Measurements from ENCODE around the gene PDCD4. TPM values are rescaled to one million over a fixed set of nuclear protein-coding genes. Genes with fewer than 3 reads are reported as not detected.

PDCD4 gene
- 10.8 and 43.0 TPM in 2 replicates for total RNA-seq (2014; rRNA removed; shearing (Covaris generic))

- in situ Hi-C loops (cut with HindIII; ENCODE audit: low sequenced_read_pairs), result no loop called here
- peak; percentile 99 for DNase-seq (ENCODE audit: low spot score)
These were observed at the start of gene PDCD4 for GRCh38 chr10:110871298-110872084. Gene PDCD4, plus strand, starts transcription at chr10:110871928. Its CDS starts 4,100 bp downstream, at chr10:110876028.

GRCh38 chr10:110822035-110822711, 49.6 kb upstream of the PDCD4 start:
- peak; percentile 81 for DNase-seq (ENCODE audit: low spot score)
- in situ Hi-C loops (cut with HindIII; ENCODE audit: low sequenced_read_pairs), result loop anchor here (5.0 kb wide), 1 partner anchor 35 kb away; no protein-coding TSS in a partner anchor

GRCh38 chr10:110822712-110823311, 48.9 kb upstream of the PDCD4 start:
- in situ Hi-C loops (cut with HindIII; ENCODE audit: low sequenced_read_pairs), result loop anchor here (5.0 kb wide), 1 partner anchor 36 kb away; no protein-coding TSS in a partner anchor
- peak; percentile 95 for DNase-seq (ENCODE audit: low spot score)

- DNase-seq (ENCODE audit: low spot score), result no peak
- in situ Hi-C loops (cut with HindIII; ENCODE audit: low sequenced_read_pairs), result loop anchor here (5.0 kb wide), 1 partner anchor 37 kb away; no protein-coding TSS in a partner anchor
These were observed 47.6 kb upstream of the PDCD4 start for GRCh38 chr10:110824152-110824441.

- in situ Hi-C loops (cut with HindIII; ENCODE audit: low sequenced_read_pairs), result loop anchor here (5.0 kb wide), 1 partner anchor 37 kb away; no protein-coding TSS in a partner anchor
- no peak for DNase-seq (ENCODE audit: low spot score)
These were observed 47.1 kb upstream of the PDCD4 start for GRCh38 chr10:110824660-110825059.

GRCh38 chr10:110825508-110825907, 46.2 kb upstream of the PDCD4 start:
- no peak for DNase-seq (ENCODE audit: low spot score)
- in situ Hi-C loops (cut with HindIII; ENCODE audit: low sequenced_read_pairs), result no loop called here

GRCh38 chr10:110827410-110827809, 44.3 kb upstream of the PDCD4 start:
- in situ Hi-C loops (cut with HindIII; ENCODE audit: low sequenced_read_pairs), result no loop called here
- no peak for DNase-seq (ENCODE audit: low spot score)

- DNase-seq (ENCODE audit: low spot score), result no peak
- in situ Hi-C loops (cut with HindIII; ENCODE audit: low sequenced_read_pairs), result no loop called here
These were observed 43.9 kb upstream of the PDCD4 start for GRCh38 chr10:110827875-110828274.

GRCh38 chr10:110828525-110828924, 43.2 kb upstream of the PDCD4 start:
- in situ Hi-C loops (cut with HindIII; ENCODE audit: low sequenced_read_pairs), result no loop called here
- DNase-seq (ENCODE audit: low spot score), result no peak

GRCh38 chr10:110829721-110830410, 41.9 kb upstream of the PDCD4 start:
- in situ Hi-C loops (cut with HindIII; ENCODE audit: low sequenced_read_pairs), result no loop called here

GRCh38 chr10:110833234-110833940, 38.3 kb upstream of the PDCD4 start:
- in situ Hi-C loops (cut with HindIII; ENCODE audit: low sequenced_read_pairs), result no loop called here
- DNase-seq (ENCODE audit: low spot score), result no peak

More at GRCh38 chr10:110829721-110830410, 41.9 kb upstream of the PDCD4 start:
- DNase-seq (ENCODE audit: low spot score), result no peak

- in situ Hi-C loops (cut with HindIII; ENCODE audit: low sequenced_read_pairs), result no loop called here
- DNase-seq (ENCODE audit: low spot score), result no peak
These were observed 37.6 kb upstream of the PDCD4 start for GRCh38 chr10:110833941-110834628.

- no peak for DNase-seq (ENCODE audit: low spot score)
- in situ Hi-C loops (cut with HindIII; ENCODE audit: low sequenced_read_pairs), result no loop called here
These were observed 37.0 kb upstream of the PDCD4 start for GRCh38 chr10:110834629-110835301.

GRCh38 chr10:110835841-110836240, 35.9 kb upstream of the PDCD4 start:
- in situ Hi-C loops (cut with HindIII; ENCODE audit: low sequenced_read_pairs), result no loop called here
- DNase-seq (ENCODE audit: low spot score), result no peak

- in situ Hi-C loops (cut with HindIII; ENCODE audit: low sequenced_read_pairs), result no loop called here
- no peak for DNase-seq (ENCODE audit: low spot score)
These were observed 35.0 kb upstream of the PDCD4 start for GRCh38 chr10:110836706-110837105.

- in situ Hi-C loops (cut with HindIII; ENCODE audit: low sequenced_read_pairs), result no loop called here
- no peak for DNase-seq (ENCODE audit: low spot score)
These were observed 34.1 kb upstream of the PDCD4 start for GRCh38 chr10:110837418-110838171.

GRCh38 chr10:110840225-110840922, 31.4 kb upstream of the PDCD4 start:
- in situ Hi-C loops (cut with HindIII; ENCODE audit: low sequenced_read_pairs), result no loop called here
- no peak for DNase-seq (ENCODE audit: low spot score)
